WI38 (cell line): Measurements from ENCODE around the gene MVB12B.
"Not testable (repeated sequence)": the region's sequence is repeated elsewhere in the genome, so short reads cannot be mapped to it uniquely, and the experiment has no call there.

Experiments
- H3K4me3 ChIP-seq: 2 replicates; pipeline ENCODE4 v1.5.1; 2011; ENCODE audit warnings: low read depth, mild to moderate bottlenecking, control low read depth, low read length
- CTCF ChIP-seq: IDR thresholded peaks from 2 replicates; pipeline ENCODE4 v1.5.1; 2012; ENCODE audit warnings: low read depth, mild to moderate bottlenecking, control low read depth, low read length

MVB12B gene

DNA sequence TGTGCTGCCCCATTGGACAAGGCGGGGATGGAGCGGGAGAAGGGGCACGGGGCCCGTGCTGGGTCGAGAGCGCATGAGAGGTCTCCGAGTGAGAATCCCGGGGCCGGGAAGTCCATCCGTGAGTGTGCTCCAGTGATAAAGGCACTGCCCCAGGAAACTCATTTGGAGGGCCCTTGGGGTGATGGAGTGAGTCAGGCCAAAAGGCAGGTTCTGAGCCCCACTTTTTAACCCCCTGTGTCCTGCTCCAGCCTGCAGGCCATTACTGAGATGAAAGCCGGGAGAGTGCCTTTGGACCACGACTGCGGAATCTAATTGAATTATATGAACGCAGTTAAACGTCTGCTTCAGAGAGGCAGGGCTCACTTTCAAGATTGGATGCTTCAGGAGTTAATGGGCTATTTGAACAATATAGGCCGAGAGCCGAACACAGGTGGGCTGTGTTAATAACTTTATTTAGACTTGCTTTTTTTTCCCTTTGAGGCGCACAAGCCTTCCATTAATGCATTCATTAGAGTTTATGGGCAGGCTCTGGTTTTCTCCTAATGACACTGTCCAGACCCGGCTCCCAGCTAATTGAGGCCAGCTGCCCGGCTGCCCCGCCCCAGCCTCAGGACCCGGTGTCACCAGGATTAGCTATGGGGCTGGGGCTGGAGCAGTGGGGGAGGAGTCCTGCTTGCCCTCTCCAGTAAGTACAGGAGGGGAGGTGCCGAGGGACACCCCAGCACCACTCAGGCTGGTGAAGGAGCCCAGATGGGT lies 208.0 kb downstream of the MVB12B start:
- no peak for TF ChIP-seq CTCF
- no peak overlapping the region for H3K4me3 ChIP-seq

DNA sequence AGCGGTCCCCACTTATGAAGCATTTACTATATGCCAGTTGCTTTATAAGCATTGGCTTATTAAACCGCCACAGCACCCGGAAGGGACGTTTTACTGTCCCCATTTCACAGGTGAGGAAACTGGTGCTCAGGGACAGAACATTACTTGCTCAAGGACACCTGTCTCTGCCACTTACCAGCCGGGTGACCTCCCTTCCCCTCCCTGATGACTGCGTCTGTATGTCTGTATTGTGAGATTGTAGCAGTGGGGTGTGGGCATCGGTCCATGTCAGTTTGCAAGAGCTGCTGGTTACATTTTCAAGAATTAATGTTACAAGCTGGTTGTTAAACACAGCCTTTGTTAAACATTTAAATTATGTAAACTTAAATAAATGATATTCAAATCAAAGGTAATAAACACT lies 209.5 kb downstream of the MVB12B start:
- TF ChIP-seq CTCF, result no peak
- H3K4me3 ChIP-seq, result no peak overlapping the region

DNA sequence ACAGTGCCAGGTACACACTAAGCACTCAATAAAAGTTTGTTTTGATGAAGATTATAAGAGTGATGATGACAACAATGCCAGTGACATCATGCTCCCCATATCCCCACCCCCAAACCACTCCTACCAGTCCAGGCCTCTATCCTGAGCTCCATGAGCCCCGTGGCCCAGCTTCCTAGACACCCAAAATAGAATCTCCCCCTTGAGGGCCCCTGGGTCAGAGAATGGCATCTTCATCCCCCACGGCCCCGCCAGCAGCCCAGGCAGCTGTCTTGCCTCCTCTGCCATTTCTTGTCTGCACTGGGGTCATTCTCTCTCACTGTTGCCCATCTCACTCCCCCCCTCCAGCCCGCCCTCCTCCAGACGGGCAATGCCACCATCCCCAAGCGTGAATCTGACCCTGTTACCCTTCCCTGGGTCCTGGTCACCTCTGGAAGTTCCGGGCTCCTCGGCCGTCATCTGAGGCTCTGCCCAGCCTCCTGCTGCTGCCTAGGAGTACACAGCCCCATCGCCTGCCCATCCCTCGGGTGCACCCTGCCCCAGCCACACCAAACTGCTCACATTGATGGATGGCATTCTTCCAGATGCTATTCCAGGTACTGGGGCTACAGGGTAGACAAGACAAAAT lies 210.3 kb downstream of the MVB12B start:
- no peak overlapping the region for H3K4me3 ChIP-seq
- TF ChIP-seq CTCF, result no peak

- TF ChIP-seq CTCF, result no peak
These were observed 211.9 kb downstream of the MVB12B start for GRCh38 chr9:126538550-126538949.

DNA sequence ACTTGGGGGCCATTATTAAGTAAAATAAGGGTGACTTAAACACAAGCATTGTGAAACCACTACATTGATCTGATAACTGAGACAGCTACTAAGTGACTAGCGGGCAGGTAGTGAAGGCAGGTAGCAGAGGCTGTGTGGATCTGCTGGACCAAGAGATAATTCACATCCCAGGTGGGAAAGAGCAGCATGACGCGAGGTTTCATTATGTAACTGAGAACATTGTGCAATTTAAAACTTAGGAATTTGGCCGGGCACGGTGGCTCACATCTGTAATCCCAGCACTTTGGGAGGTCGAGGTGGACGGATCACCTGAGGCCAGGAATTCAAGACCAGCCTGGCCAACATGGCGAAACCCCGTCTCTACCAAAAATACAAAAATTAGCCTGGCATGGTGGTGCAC lies 213.8 kb downstream of the MVB12B start:
- not testable (repeated sequence) for H3K4me3 ChIP-seq

More at GRCh38 chr9:126538550-126538949, 211.9 kb downstream of the MVB12B start:
- no peak overlapping the region for H3K4me3 ChIP-seq

GRCh38 chr9:126543490-126543889 lies 216.9 kb downstream of the MVB12B start:
- no peak overlapping the region for H3K4me3 ChIP-seq
- TF ChIP-seq CTCF, result no peak

GRCh38 chr9:126545106-126545505 lies 218.5 kb downstream of the MVB12B start:
- H3K4me3 ChIP-seq, result no peak overlapping the region
- TF ChIP-seq CTCF, result no peak
